Hepatocyte (in vitro differentiated cells): ENCODE data around the gene TBC1D20.

Experiments used
- EZH2 ChIP-seq: fragments of 200-600 bp; sonication (generic); IDR thresholded peaks from 2 replicates; pipeline ENCODE4 v1.6.1; 2016; ENCODE audit warnings: antibody characterized with exemption, mild to moderate bottlenecking, borderline replicate concordance
- TF ChIP-seq, protein P1 (sequence below): fragments of 200-600 bp; sonication (generic); IDR thresholded peaks from 2 replicates; pipeline ENCODE4 v1.5.1; 2016; ENCODE audit warnings: antibody characterized with exemption, mild to moderate bottlenecking; ENCODE audit not compliant: poor library complexity

- TF ChIP-seq, protein P1, sequence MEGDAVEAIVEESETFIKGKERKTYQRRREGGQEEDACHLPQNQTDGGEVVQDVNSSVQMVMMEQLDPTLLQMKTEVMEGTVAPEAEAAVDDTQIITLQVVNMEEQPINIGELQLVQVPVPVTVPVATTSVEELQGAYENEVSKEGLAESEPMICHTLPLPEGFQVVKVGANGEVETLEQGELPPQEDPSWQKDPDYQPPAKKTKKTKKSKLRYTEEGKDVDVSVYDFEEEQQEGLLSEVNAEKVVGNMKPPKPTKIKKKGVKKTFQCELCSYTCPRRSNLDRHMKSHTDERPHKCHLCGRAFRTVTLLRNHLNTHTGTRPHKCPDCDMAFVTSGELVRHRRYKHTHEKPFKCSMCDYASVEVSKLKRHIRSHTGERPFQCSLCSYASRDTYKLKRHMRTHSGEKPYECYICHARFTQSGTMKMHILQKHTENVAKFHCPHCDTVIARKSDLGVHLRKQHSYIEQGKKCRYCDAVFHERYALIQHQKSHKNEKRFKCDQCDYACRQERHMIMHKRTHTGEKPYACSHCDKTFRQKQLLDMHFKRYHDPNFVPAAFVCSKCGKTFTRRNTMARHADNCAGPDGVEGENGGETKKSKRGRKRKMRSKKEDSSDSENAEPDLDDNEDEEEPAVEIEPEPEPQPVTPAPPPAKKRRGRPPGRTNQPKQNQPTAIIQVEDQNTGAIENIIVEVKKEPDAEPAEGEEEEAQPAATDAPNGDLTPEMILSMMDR, result no peak
- TF ChIP-seq EZH2, result no peak
Observed at GRCh38 chr20:388034-388994, 74.0 kb downstream of the TBC1D20 start.
